Ectodermal cell (in vitro differentiated cells): ENCODE results near the gene OCRL.
"Not testable (repeated sequence)": the region's sequence is repeated elsewhere in the genome, so short reads cannot be mapped to it uniquely, and the experiment has no call there.

Experiments used
- H3K27ac ChIP-seq: 2 replicates; pipeline ENCODE4 v1.7.0; 2013; ENCODE audit warnings: mild to moderate bottlenecking, low read depth, low read length; ENCODE audit not compliant: insufficient read depth, poor library complexity, severe bottlenecking
- H3K27me3 ChIP-seq: 2 replicates; pipeline ENCODE4 v1.7.0; 2013; ENCODE audit warnings: mild to moderate bottlenecking, low read length; ENCODE audit not compliant: insufficient read depth, control insufficient read depth, poor library complexity, severe bottlenecking
- H3K36me3 ChIP-seq: one replicate; pipeline ENCODE4 v1.7.0; 2013; ENCODE audit warnings: low read length; ENCODE audit not compliant: control insufficient read depth, insufficient read depth
- H3K4me1 ChIP-seq: one replicate; pipeline ENCODE4 v1.7.0; 2013; ENCODE audit warnings: low read length; ENCODE audit not compliant: control insufficient read depth, insufficient read depth
- H3K4me3 ChIP-seq: 2 replicates; pipeline ENCODE4 v1.7.0; 2013; ENCODE audit warnings: low read depth, low read length, control low read depth; ENCODE audit not compliant: insufficient read depth
- H3K9me3 ChIP-seq: 2 replicates; pipeline ENCODE4 v1.7.0; 2013; ENCODE audit warnings: mild to moderate bottlenecking, low read length, moderate library complexity; ENCODE audit not compliant: control insufficient read depth
- WGBS, 2 experiments: methylation state at CpG; one replicate each; pipeline ENCODE4 v1.1.7; 2013; ENCODE audit warnings: missing lambda C conversion rate in 2 of 2; 5-methylcytosine and 5-hydroxymethylcytosine counted together

The OCRL gene

GRCh38 chrX:129559783-129560182 lies 19.7 kb downstream of the OCRL start:
- Histone ChIP-seq H3K9me3 (no peaks in the 10 kb centered on the region), H3K4me1 (no peaks in the 10 kb centered on the region), H3K4me3 (no peak overlapping the region), H3K36me3 (peaks cover 13% of the 10 kb centered on the region), H3K27me3 (no peaks in the 10 kb centered on the region), H3K27ac (no peak overlapping the region)
- WGBS, 2 experiments, result 100% methylated on average over 1 of the region's 1 CpG

DNA sequence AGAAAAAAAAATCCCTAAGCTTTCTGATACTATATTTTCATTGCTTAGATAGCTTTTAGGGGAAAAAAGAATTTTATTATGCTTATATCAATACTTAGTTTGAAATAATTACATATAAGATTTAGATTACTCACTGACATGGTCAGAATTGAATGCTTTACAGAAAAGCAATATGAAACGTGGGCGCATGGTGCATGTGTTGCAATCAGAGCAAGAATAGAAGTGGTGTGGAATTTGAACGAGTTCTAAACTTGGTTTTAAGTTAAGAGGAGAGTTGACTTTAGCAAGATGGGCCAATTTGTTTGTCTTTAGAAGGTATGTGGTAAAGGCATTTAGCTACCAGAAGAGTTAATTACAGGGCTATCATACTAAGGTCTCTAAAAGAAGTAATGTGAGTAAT lies 21.4 kb downstream of the OCRL start:
- H3K9me3 ChIP-seq, result no peaks in the 10 kb centered on the region
- H3K27ac ChIP-seq, result no peak overlapping the region
- H3K36me3 ChIP-seq, result peaks cover 13% of the 10 kb centered on the region
- no peak overlapping the region for H3K4me3 ChIP-seq
- H3K27me3 ChIP-seq, result no peaks in the 10 kb centered on the region
- no peaks in the 10 kb centered on the region for H3K4me1 ChIP-seq
- 95 to 98% methylated on average over 3 of the region's 3 CpGs for WGBS, 2 experiments

DNA sequence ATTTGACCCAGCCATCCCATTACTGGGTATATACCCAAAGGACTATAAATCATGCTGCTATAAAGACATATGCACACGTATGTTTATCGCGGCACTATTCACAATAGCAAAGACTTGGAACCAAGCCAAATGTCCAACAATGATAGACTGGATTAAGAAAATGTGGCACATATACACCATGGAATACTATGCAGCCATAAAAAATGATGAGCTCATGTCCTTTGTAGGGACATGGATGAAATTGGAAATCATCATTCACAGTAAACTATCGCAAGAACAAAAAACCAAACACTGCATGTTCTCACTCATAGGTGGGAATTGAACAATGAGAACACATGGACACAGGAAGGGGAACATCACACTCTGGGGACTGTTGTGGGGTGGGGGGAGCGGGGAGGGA lies 24.3 kb downstream of the OCRL start:
- WGBS, 2 experiments, result 88% methylated on average over 3 of the region's 5 CpGs; no CpG with 5 or more reads in 1 of the 2 experiments
- H3K4me3 ChIP-seq, H3K9me3 ChIP-seq, H3K27ac ChIP-seq, H3K27me3 ChIP-seq, H3K4me1 ChIP-seq: not testable (repeated sequence)
- H3K36me3 ChIP-seq, result peaks cover 16% of the 10 kb centered on the region

DNA sequence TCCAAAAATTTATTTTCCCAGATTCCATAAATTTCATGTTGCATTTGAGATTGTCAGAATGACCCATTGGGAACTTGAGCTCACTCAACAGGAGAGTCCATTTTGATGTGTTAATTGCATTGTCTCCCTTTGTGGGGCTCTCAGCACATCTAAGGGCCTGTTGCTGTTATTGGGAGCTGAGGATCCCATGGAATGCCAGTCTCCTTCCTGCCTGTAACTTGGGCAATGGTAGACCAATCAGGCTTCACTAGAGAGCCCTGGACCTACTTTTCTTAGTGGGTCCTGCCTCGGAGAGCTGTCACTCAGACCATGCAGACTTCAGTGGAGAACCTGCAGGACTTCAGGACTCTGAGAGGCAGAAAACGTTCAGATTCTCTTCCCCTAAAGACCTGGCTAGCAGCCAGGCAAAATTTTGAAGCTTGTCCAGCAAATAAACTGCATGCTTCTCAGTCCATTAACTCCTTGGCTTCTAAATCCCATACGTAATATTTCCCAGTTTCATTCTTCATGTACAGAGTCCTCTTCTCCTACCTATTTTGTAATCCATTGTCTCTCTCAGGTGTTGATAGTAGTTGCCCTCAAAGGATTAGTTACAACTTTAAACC lies 25.1 kb downstream of the OCRL start:
- 77 to 94% methylated on average over 3 of the region's 3 CpGs for WGBS, 2 experiments
- H3K4me1 ChIP-seq, result no peaks in the 10 kb centered on the region
- peaks cover 16% of the 10 kb centered on the region for H3K36me3 ChIP-seq
- H3K4me3 ChIP-seq, result no peak overlapping the region
- H3K27me3 ChIP-seq, result no peaks in the 10 kb centered on the region
- H3K9me3 ChIP-seq, result no peaks in the 10 kb centered on the region
- no peak overlapping the region for H3K27ac ChIP-seq

DNA sequence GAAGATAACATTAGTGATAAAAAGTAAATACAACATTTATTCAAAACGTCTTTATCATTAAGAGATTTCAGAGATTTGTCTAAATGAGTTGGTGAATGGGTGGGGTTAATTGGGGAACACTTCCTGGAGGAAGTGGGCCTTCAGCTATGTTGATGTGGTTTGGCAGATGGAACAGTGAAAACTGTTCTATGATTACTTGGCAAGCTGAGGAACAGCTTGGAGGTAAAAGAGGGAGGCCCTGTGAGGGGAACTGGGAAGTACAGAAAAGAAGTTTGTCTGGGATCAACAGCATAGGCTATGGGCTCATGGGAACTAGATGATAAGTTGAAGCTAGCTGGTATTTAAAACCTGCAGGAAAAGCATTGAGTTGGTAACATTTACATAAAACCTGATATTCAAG lies 26.0 kb downstream of the OCRL start:
- 100% methylated on average over 1 of the region's 1 CpG; no CpG with 5 or more reads in 1 of the 2 experiments for WGBS, 2 experiments
- no peaks in the 10 kb centered on the region for H3K9me3 ChIP-seq
- peaks cover 16% of the 10 kb centered on the region for H3K36me3 ChIP-seq
- H3K4me3 ChIP-seq, result no peak overlapping the region
- H3K27ac ChIP-seq, result no peak overlapping the region
- no peaks in the 10 kb centered on the region for H3K4me1 ChIP-seq
- H3K27me3 ChIP-seq, result no peaks in the 10 kb centered on the region

DNA sequence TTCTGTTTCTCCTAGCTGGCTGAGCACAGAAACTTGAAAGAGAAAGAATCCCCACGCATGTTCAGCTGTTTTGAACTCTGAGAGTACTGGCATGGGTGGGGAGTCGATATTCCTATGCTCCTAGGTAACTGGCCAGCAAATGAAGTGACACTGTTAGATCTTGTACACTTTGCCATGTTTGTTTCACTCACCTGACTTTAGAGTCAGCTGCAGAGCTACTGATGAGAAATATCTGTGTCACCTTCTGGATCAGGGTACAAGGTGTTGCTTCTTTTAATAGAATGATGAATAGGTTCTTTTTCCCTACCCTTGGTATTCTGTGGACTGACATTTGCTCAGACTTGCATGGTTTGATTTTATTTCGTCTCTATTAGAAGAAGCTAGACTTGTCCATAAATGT lies 28.3 kb downstream of the OCRL start:
- Histone ChIP-seq H3K4me3 (no peak overlapping the region), H3K27ac (no peak overlapping the region), H3K9me3 (no peaks in the 10 kb centered on the region), H3K36me3 (peaks cover 12% of the 10 kb centered on the region), H3K4me1 (no peaks in the 10 kb centered on the region), H3K27me3 (no peaks in the 10 kb centered on the region)
- WGBS, 2 experiments, result 88 to 97% methylated on average over 3 of the region's 3 CpGs

- Histone ChIP-seq H3K27ac (no peak overlapping the region), H3K27me3 (no peaks in the 10 kb centered on the region), H3K4me3 (no peak overlapping the region), H3K36me3 (peaks cover 19% of the 10 kb centered on the region), H3K4me1 (no peaks in the 10 kb centered on the region), H3K9me3 (no peaks in the 10 kb centered on the region)
- WGBS, 2 experiments, result 97 to 100% methylated on average over 1 to 2 of the region's 2 CpGs
These were observed 32.4 kb downstream of the OCRL start for GRCh38 chrX:129572422-129572821.

DNA sequence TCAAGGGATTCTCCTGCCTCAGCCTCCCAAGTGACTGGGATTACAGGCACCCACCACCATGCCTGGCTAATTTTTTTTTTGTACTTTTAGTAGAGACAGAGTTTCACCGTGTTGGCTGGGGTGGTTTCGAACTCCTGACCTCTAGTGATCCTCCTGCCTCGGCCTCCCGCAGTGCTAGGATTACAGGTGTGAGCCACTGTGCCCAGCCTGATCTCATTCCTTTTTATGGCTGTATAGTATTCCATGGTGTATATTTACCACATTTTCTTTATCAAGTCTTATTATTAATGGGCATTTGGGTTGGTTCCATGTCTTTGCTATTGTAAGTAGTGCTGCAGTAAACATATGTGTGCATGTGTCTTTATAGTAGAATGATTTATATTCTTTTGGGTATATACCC lies 33.6 kb downstream of the OCRL start:
- H3K4me3 ChIP-seq, H3K4me1 ChIP-seq, H3K27ac ChIP-seq, H3K27me3 ChIP-seq, H3K9me3 ChIP-seq: not testable (repeated sequence)
- WGBS, 2 experiments, result 92 to 94% methylated on average over 2 to 4 of the region's 4 CpGs
- H3K36me3 ChIP-seq, result peaks cover 19% of the 10 kb centered on the region

- Histone ChIP-seq H3K4me3 (no peak overlapping the region), H3K27ac (no peak overlapping the region), H3K27me3 (no peaks in the 10 kb centered on the region), H3K9me3 (no peaks in the 10 kb centered on the region), H3K36me3 (peaks cover 19% of the 10 kb centered on the region), H3K4me1 (no peaks in the 10 kb centered on the region)
- 100% methylated on average over 1 of the region's 2 CpGs; no CpG with 5 or more reads in 1 of the 2 experiments for WGBS, 2 experiments
These were observed 34.2 kb downstream of the OCRL start for GRCh38 chrX:129574214-129574613.

GRCh38 chrX:129576539-129576938 lies 36.5 kb downstream of the OCRL start:
- Histone ChIP-seq H3K4me1 (no peaks in the 10 kb centered on the region), H3K27ac (no peak overlapping the region), H3K4me3 (no peak overlapping the region), H3K27me3 (no peaks in the 10 kb centered on the region), H3K36me3 (peaks cover 19% of the 10 kb centered on the region), H3K9me3 (no peaks in the 10 kb centered on the region)
- WGBS, 2 experiments, result 100% methylated on average over 2 to 3 of the region's 3 CpGs

DNA sequence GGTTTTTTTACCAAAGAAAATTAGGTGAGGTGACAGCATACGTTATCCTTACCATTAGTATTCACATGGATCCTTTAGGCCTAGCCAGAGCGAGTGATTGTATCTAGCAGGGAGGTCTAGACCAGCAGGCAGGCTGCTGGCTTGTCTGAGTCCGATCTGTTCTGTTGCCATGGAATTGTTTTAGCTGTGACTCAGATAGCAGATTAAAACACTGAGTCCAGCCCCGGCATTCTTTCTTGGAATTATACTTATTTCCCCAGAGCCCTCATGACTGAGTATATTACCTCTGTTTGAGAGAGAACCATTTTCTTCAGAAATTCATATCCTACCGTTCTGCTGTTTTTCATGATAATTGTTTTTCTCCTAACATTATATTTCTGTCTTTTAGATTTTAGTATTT lies 37.4 kb downstream of the OCRL start:
- no peaks in the 10 kb centered on the region for H3K9me3 ChIP-seq
- no peak overlapping the region for H3K4me3 ChIP-seq
- WGBS, 2 experiments, result 97 to 98% methylated on average over 4 of the region's 5 CpGs
- no peaks in the 10 kb centered on the region for H3K27me3 ChIP-seq
- peaks cover 19% of the 10 kb centered on the region for H3K36me3 ChIP-seq
- H3K27ac ChIP-seq, result no peak overlapping the region
- no peaks in the 10 kb centered on the region for H3K4me1 ChIP-seq
